ENCODE measurements around the gene SNIP1. TPM values are rescaled to one million over a fixed set of nuclear protein-coding genes. Genes with fewer than 3 reads are reported as not detected.

SNIP1 gene
- total and polyA plus RNA-seq, 2 donors from 2014 or later = 3.9 to 20.1 TPM

DNA sequence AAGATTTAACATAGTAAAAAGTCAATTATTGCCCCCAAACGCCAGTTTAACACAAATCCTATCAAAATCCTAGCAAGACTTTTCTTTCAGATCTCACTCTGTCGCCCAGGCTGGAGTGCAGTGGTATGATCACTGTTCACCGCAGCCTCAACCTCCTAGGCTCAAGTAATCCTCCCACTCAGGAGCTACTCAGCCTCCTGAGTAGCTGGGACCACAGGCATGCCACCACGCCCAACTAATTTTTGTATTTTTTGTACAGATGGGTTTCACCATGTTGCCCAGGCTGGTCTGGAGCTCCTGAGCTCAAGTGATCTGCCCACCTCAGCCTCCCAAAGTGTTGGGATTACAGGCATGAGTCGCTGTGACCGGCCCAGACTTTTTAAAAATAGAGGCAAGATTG is 4.8 kb downstream of the SNIP1 start:
- Histone ChIP-seq H3K9me3 (ENCODE audit: control insufficient read depth in 2 of 3, insufficient read depth in 1 of 3, low read length in 3 of 3) (no peaks in the 10 kb centered on the region), H3K4me3 (ENCODE audit: low read length in 3 of 3) (no peak overlapping the region), H3K27ac (ENCODE audit: low read depth in 2 of 2, low read length in 2 of 2) (no peak overlapping the region), H3K9ac (ENCODE audit: low read length in 3 of 3) (no peak overlapping the region), H3K36me3 (ENCODE audit: control insufficient read depth in 2 of 3, insufficient read depth in 3 of 3, low read length in 3 of 3) (peaks cover 2 to 21% (median 10%) of the 10 kb centered on the region in 3 donors), H3K4me1 (ENCODE audit: control insufficient read depth in 2 of 3, insufficient read depth in 2 of 3, low read depth in 1 of 3, low read length in 3 of 3) (peaks cover 5 to 10% (median 6%) of the 10 kb centered on the region in 3 donors), H3K27me3 (ENCODE audit: control insufficient read depth, insufficient read depth, low read length) (no peaks in the 10 kb centered on the region)
- FAIRE-seq = no peak
- TF ChIP-seq, protein P1, sequence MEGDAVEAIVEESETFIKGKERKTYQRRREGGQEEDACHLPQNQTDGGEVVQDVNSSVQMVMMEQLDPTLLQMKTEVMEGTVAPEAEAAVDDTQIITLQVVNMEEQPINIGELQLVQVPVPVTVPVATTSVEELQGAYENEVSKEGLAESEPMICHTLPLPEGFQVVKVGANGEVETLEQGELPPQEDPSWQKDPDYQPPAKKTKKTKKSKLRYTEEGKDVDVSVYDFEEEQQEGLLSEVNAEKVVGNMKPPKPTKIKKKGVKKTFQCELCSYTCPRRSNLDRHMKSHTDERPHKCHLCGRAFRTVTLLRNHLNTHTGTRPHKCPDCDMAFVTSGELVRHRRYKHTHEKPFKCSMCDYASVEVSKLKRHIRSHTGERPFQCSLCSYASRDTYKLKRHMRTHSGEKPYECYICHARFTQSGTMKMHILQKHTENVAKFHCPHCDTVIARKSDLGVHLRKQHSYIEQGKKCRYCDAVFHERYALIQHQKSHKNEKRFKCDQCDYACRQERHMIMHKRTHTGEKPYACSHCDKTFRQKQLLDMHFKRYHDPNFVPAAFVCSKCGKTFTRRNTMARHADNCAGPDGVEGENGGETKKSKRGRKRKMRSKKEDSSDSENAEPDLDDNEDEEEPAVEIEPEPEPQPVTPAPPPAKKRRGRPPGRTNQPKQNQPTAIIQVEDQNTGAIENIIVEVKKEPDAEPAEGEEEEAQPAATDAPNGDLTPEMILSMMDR (IDR thresholded peaks at IDR 0.05; ENCODE audit: borderline replicate concordance, extremely low read depth, insufficient read depth) = no peak
- DNase-seq = no peak
- intact Hi-C loops (cut with DNase I) = no loop called here

DNA sequence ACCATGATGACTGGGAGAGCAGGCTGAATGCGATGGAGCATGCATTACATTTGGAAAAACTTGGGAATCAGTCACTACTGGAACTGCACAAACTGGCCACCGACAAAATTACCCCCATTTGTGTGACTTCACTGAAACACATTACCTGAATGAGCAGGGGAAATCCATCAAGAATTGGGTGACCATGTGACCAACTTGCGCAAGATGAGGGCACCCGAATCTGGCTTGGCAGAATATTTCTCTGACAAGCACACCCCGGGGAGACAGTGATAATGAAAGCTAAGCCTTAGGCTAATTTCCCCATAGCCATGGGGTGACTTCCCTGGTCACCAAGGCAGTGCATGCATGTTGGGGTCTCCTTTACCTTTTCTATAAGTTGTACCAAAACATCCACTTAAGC is 9.1 kb downstream of the SNIP1 start:
- peaks cover 2 to 28% (median 11%) of the 10 kb centered on the region in 3 donors for H3K36me3 ChIP-seq (ENCODE audit: control insufficient read depth in 2 of 3, insufficient read depth in 3 of 3, low read length in 3 of 3)
- H3K27me3 ChIP-seq (ENCODE audit: control insufficient read depth, insufficient read depth, low read length) = no peaks in the 10 kb centered on the region
- no peak for DNase-seq
- FAIRE-seq = no peak
- no peaks in the 10 kb centered on the region for H3K4me1 ChIP-seq (ENCODE audit: control insufficient read depth in 2 of 3, insufficient read depth in 2 of 3, low read depth in 1 of 3, low read length in 3 of 3)
- no peaks in the 10 kb centered on the region for H3K9me3 ChIP-seq (ENCODE audit: control insufficient read depth in 2 of 3, insufficient read depth in 1 of 3, low read length in 3 of 3)
- H3K9ac ChIP-seq (ENCODE audit: low read length in 3 of 3) = no peak overlapping the region
- no peak overlapping the region for H3K27ac ChIP-seq (ENCODE audit: low read depth in 2 of 2, low read length in 2 of 2)
- no peak overlapping the region for H3K4me3 ChIP-seq (ENCODE audit: low read length in 3 of 3)
- intact Hi-C loops (cut with DNase I) = no loop called here
- TF ChIP-seq, protein P1 (IDR thresholded peaks at IDR 0.05; ENCODE audit: borderline replicate concordance, extremely low read depth, insufficient read depth) = no peak

DNA sequence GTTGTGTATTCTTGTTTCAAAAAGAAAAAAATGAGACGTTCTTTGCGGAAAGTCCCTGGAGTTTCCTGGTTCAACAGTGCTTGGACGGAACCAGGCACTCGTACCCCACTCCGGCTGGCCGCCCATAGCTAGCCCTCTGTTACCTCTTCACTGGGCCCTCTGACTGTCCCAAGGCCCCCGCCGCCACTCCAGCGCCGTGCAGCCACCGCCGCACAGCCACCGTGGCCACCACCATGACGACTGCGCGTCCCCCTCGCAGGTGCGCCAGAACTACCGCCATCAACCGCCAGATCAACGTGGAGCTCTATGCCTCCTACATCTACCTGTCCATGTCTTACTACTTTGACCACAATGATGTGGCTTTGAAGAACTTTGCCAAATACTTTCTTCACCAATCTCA is 9.6 kb downstream of the SNIP1 start:
- FAIRE-seq (no peak), DNase-seq (no peak)
- H3K27me3 ChIP-seq (ENCODE audit: control insufficient read depth, insufficient read depth, low read length) = no peaks in the 10 kb centered on the region
- H3K36me3 ChIP-seq (ENCODE audit: control insufficient read depth in 2 of 3, insufficient read depth in 3 of 3, low read length in 3 of 3) = peaks cover 2 to 29% (median 15%) of the 10 kb centered on the region in 3 donors
- no peaks in the 10 kb centered on the region for H3K4me1 ChIP-seq (ENCODE audit: control insufficient read depth in 2 of 3, insufficient read depth in 2 of 3, low read depth in 1 of 3, low read length in 3 of 3)
- no peaks in the 10 kb centered on the region for H3K9me3 ChIP-seq (ENCODE audit: control insufficient read depth in 2 of 3, insufficient read depth in 1 of 3, low read length in 3 of 3)
- TF ChIP-seq, protein P1 (IDR thresholded peaks at IDR 0.05; ENCODE audit: borderline replicate concordance, extremely low read depth, insufficient read depth) = no peak
- intact Hi-C loops (cut with DNase I) = no loop called here
- H3K4me3 ChIP-seq (ENCODE audit: low read length in 3 of 3) = no peak overlapping the region
- H3K9ac ChIP-seq (ENCODE audit: low read length in 3 of 3) = no peak overlapping the region
- H3K27ac ChIP-seq (ENCODE audit: low read depth in 2 of 2, low read length in 2 of 2) = no peak overlapping the region
